ENCODE results near the gene DPEP2NB.

- no peak for TF ChIP-seq CTCF (IDR thresholded peaks at IDR 0.05)
- no peak for TF ChIP-seq POLR2A (IDR thresholded peaks at IDR 0.05)
Observed at GRCh38 chr16:68031951-68032350, 16.2 kb upstream of the DPEP2NB start.

All from esophagus squamous epithelium (tissue), 4 donors.